BJ (cell line): ENCODE results near the gene SEPTIN3. TPM values are rescaled to one million over a fixed set of nuclear protein-coding genes. Genes with fewer than 3 reads are reported as not detected.

Source experiments
- CTCF ChIA-PET: fragments of 350-600 bp; formaldehyde crosslinking; extraction: SDS; loops from one replicate; lab custom pipeline; 2021; ENCODE audit warnings: antibody characterized with exemption, inconsistent platforms; lab: Yijun Ruan, JAX
- POLR2A ChIA-PET: fragments of 300-600 bp; sonication (Branson Sonifier 250); formaldehyde crosslinking; extraction: SDS; loops from one replicate; lab custom pipeline; 2021; ENCODE audit warnings: antibody characterized with exemption; lab: Charles Lee
- DNase-seq: peaks from one replicate; pipeline ENCODE4 v3.0.0-alpha.2; 2011; ENCODE audit warnings: low read depth
- H3K27me3 ChIP-seq: 2 replicates; pipeline ENCODE4 v1.6.0; 2011; ENCODE audit warnings: low read length; ENCODE audit not compliant: control insufficient read depth, insufficient read depth
- H3K36me3 ChIP-seq: 2 replicates; pipeline ENCODE4 v1.5.1; 2011; ENCODE audit warnings: low read length; ENCODE audit not compliant: control insufficient read depth, insufficient read depth
- H3K4me3 ChIP-seq: 2 replicates; pipeline ENCODE4 v1.5.1; 2011; ENCODE audit warnings: low read depth, mild to moderate bottlenecking, control low read depth, low read length
- CTCF ChIP-seq: IDR thresholded peaks from 2 replicates; pipeline ENCODE4 v1.5.1; 2011; ENCODE audit warnings: low read depth, mild to moderate bottlenecking, control low read depth, inconsistent platforms, low read length, moderate library complexity; ENCODE audit not compliant: insufficient read depth
- polyA plus RNA-seq: library from polyadenylated mRNA; depleted of rRNA; stranded (reverse); fragments of >200 nt; gene quantifications from 2 replicates; pipeline ENCODE4 v1.2.3, GENCODE V29; 2011

Gene SEPTIN3
- polyA plus RNA-seq, 1 experiment = 0.06 TPM

GRCh38 chr22:41992496-41992895, 23.3 kb downstream of the SEPTIN3 start:
- ChIA-PET POLR2A (no interaction called here), CTCF (interaction anchor here (1.4 kb wide), 1 partner anchor 26 kb away, joined by 4 read pairs; no protein-coding TSS in a partner anchor)
- no peak for TF ChIP-seq CTCF
- no peak for DNase-seq
- Histone ChIP-seq H3K4me3 (no peak overlapping the region), H3K36me3 (no peaks in the 10 kb centered on the region), H3K27me3 (peaks cover 10% of the 10 kb centered on the region)

- Histone ChIP-seq H3K27me3 (peaks cover 6% of the 10 kb centered on the region), H3K4me3 (no peak overlapping the region), H3K36me3 (no peaks in the 10 kb centered on the region)
- ChIA-PET POLR2A (no interaction called here), CTCF (no interaction called here)
- no peak for TF ChIP-seq CTCF
- no peak for DNase-seq
These were observed 26.0 kb downstream of the SEPTIN3 start for GRCh38 chr22:41995211-41995610.

GRCh38 chr22:41996826-41997225, 27.6 kb downstream of the SEPTIN3 start:
- CTCF ChIA-PET = no interaction called here
- no peak overlapping the region for H3K4me3 ChIP-seq
- DNase-seq = no peak
- POLR2A ChIA-PET = no interaction called here
- no peak for TF ChIP-seq CTCF
- peaks cover 4% of the 10 kb centered on the region for H3K27me3 ChIP-seq
- H3K36me3 ChIP-seq = no peaks in the 10 kb centered on the region

- DNase-seq = peak; percentile 24
- POLR2A ChIA-PET = no interaction called here
- Histone ChIP-seq H3K27me3 (peaks cover 2% of the 10 kb centered on the region), H3K36me3 (no peaks in the 10 kb centered on the region), H3K4me3 (peak within 1 kb of the TSS; percentile 55)
- CTCF ChIA-PET = no interaction called here
- TF ChIP-seq CTCF = no peak
These were observed 29.4 kb downstream of the SEPTIN3 start, which contains the start of gene WBP2NL for GRCh38 chr22:41998361-41999261. TSS of gene WBP2NL (plus strand) at chr22:41998788. CDS start at chr22:41998819, 31 bp downstream.

GRCh38 chr22:42000466-42000865, 31.2 kb downstream of the SEPTIN3 start:
- no peak for TF ChIP-seq CTCF
- Histone ChIP-seq H3K27me3 (peaks cover 2% of the 10 kb centered on the region), H3K36me3 (no peaks in the 10 kb centered on the region), H3K4me3 (no peak overlapping the region)
- ChIA-PET CTCF (no interaction called here), POLR2A (no interaction called here)
- DNase-seq = no peak
